Measurements from ENCODE around the gene USP8.
"Not testable (repeated sequence)": the region's sequence is repeated elsewhere in the genome, so short reads cannot be mapped to it uniquely, and the experiment has no call there.

DNA sequence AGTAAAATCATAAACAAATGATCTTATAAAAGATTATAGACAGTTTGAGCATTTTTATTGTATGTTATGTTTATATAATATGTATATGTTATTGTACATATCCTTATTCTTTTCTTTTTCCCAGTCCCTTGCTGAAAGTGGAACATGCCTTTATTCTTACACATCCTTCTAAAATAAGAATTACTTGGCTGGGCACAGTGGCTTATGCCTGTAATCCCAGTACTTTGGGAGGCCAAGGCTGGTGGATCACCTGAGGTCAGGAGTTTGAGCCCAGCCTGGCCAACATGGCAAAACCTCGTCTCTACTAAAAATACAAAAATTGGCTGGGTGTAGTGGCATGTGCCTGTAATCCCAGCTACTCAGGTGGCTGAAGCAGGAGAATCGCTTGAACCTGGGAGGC, 70.3 kb downstream of the USP8 start:
- TF ChIP-seq, protein P1, sequence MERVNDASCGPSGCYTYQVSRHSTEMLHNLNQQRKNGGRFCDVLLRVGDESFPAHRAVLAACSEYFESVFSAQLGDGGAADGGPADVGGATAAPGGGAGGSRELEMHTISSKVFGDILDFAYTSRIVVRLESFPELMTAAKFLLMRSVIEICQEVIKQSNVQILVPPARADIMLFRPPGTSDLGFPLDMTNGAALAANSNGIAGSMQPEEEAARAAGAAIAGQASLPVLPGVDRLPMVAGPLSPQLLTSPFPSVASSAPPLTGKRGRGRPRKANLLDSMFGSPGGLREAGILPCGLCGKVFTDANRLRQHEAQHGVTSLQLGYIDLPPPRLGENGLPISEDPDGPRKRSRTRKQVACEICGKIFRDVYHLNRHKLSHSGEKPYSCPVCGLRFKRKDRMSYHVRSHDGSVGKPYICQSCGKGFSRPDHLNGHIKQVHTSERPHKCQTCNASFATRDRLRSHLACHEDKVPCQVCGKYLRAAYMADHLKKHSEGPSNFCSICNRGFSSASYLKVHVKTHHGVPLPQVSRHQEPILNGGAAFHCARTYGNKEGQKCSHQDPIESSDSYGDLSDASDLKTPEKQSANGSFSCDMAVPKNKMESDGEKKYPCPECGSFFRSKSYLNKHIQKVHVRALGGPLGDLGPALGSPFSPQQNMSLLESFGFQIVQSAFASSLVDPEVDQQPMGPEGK (CRISPR knock-in tag; IDR thresholded peaks at IDR 0.05; ENCODE audit: borderline replicate concordance), result not testable (repeated sequence)
- not testable (repeated sequence) for TF ChIP-seq ARNTL (CRISPR knock-in tag; IDR thresholded peaks at IDR 0.05; ENCODE audit: borderline replicate concordance, low read depth); GLIS3 (CRISPR knock-in tag; IDR thresholded peaks at IDR 0.05); ZFP3 (CRISPR knock-in tag; IDR thresholded peaks at IDR 0.05); BACH2 (CRISPR knock-in tag; IDR thresholded peaks at IDR 0.05; ENCODE audit: borderline replicate concordance); CSDC2 (CRISPR knock-in tag; IDR thresholded peaks at IDR 0.05); ISL1 (CRISPR knock-in tag; IDR thresholded peaks at IDR 0.05); ZC3H10 (CRISPR knock-in tag; IDR thresholded peaks at IDR 0.05)
- TF ChIP-seq, protein P2, sequence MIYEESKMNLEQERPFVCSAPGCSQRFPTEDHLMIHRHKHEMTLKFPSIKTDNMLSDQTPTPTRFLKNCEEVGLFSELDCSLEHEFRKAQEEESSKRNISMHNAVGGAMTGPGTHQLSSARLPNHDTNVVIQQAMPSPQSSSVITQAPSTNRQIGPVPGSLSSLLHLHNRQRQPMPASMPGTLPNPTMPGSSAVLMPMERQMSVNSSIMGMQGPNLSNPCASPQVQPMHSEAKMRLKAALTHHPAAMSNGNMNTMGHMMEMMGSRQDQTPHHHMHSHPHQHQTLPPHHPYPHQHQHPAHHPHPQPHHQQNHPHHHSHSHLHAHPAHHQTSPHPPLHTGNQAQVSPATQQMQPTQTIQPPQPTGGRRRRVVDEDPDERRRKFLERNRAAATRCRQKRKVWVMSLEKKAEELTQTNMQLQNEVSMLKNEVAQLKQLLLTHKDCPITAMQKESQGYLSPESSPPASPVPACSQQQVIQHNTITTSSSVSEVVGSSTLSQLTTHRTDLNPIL (CRISPR knock-in tag; IDR thresholded peaks at IDR 0.05; ENCODE audit: low read depth), result not testable (repeated sequence)

All from SK-N-SH treated with all-trans-retinoic acid at 6 μM for 48 hours (cell line).